ENCODE results near the gene TRMT44. TPM values are rescaled to one million over a fixed set of nuclear protein-coding genes. Genes with fewer than 3 reads are reported as not detected.

TRMT44 gene
- total and polyA plus RNA-seq, 2 of the 13 experiments (the other 11 are each of a cell fraction or from before 2014, with no cell fraction given), result 5.8 to 8.6 TPM

DNA sequence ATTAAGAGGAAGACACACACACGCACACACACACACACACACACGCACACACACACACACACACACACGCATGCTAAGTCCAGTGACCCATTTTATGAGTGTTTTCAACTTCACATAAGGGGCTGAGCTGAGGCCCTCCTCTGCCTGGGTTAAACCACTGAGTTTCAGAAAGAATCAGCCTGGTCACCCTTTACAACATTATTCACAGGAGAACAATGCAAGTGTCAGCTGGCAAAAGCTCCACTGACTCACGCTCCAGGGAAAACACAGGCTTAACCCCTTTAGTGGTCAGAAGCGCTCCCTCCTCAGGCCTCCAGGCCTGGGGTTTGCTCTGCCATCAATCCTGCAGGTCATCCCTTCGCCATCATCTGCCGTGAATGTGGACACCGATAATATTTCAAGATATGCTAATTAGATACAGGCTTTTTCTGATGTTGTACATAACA, 47.0 kb upstream of the TRMT44 start:
- Histone ChIP-seq H4K20me1 (ENCODE audit: insufficient read depth, low read length) (no peaks in the 10 kb centered on the region), H3K9me3 (ENCODE audit: low read length) (no peaks in the 10 kb centered on the region), H3K4me3 (replicated peaks in 1 of 3; ENCODE audit: insufficient read depth in 1 of 3, low read depth in 2 of 3, low read length in 3 of 3) (no peak overlapping the region), H3K9ac (ENCODE audit: insufficient read depth, low read depth, low read length) (no peak overlapping the region), H3K27me3 (ENCODE audit: control insufficient read depth in 1 of 2, insufficient read depth in 2 of 2, low read length in 2 of 2) (no peaks in the 10 kb centered on the region; a peak in 1 of 5 replicates), H3K4me1 (ENCODE audit: insufficient read depth, low read length) (no peaks in the 10 kb centered on the region), H2AFZ (ENCODE audit: low read length) (no peak overlapping the region), H3K36me3 (replicated peaks in 1 of 2; ENCODE audit: control insufficient read depth in 1 of 2, insufficient read depth in 2 of 2, low read length in 2 of 2) (peaks cover 2 to 17% of the 10 kb centered on the region in 2 experiments; a peak in 3 of 5 replicates), H3K27ac (ENCODE audit: extremely low read length, insufficient read depth, low read length) (no peak overlapping the region), H3K79me2 (ENCODE audit: insufficient read depth, low read length) (no peaks in the 10 kb centered on the region), H3K4me2 (ENCODE audit: low read depth, low read length) (no peak overlapping the region)
- TF ChIP-seq ZFX (CRISPR knock-in tag; IDR thresholded peaks at IDR 0.05; ENCODE audit: low read depth) (no peak), ZNF547 (CRISPR knock-in tag; IDR thresholded peaks at IDR 0.05) (no peak)
- BruUV-seq (replicated peaks), result no TSS peak
- intact Hi-C loops (cut with micrococcal nuclease; ENCODE audit: unreplicated experiment) (no loop called here), in situ Hi-C loops (cut with HindIII; ENCODE audit: extremely low pct_ligation_motif_present, low pct_unique_long_range_greater_than_20kb) (no loop called here)
- ATAC-seq, result no peak
- 90% methylated on average over 8 of the region's 8 CpGs for WGBS (ENCODE audit: low lambda C conversion rate)
- ChIA-PET POLR2A (no interaction called here), CTCF (ENCODE audit: low intra/inter-chr PET ratio, low total read pairs) (no interaction called here)
- no peak for FAIRE-seq
- DNase-seq (ENCODE audit: low spot score), result no peak

DNA sequence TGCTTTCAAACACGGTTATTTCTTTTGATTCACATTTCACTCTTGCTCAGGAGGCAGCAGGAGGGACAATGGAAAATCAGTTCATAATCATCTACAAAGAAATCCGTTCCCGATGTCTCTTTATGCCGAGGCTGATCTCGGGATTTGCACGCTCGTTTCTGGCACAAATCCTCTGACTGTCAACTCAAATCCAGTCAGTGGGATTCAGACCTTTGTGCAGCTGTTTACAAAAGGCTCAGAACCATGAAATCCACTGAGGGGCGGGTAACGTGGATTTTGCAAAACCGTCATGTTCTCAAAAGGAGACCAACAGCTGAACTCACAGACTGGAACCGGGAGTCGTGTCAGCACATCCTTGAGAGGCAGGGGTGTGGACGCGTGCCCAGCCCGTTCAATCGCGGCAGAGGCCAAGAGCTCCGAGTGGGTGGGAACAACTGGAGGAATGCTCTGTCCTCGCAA, 46.5 kb upstream of the TRMT44 start:
- WGBS (ENCODE audit: low lambda C conversion rate), result 95% methylated on average over 19 of the region's 19 CpGs
- Histone ChIP-seq H2AFZ (ENCODE audit: low read length) (no peak overlapping the region), H3K27ac (ENCODE audit: extremely low read length, insufficient read depth, low read length) (no peak overlapping the region), H3K9me3 (ENCODE audit: low read length) (no peaks in the 10 kb centered on the region), H3K4me1 (ENCODE audit: insufficient read depth, low read length) (no peaks in the 10 kb centered on the region), H4K20me1 (ENCODE audit: insufficient read depth, low read length) (no peaks in the 10 kb centered on the region), H3K79me2 (ENCODE audit: insufficient read depth, low read length) (no peaks in the 10 kb centered on the region), H3K27me3 (ENCODE audit: control insufficient read depth in 1 of 2, insufficient read depth in 2 of 2, low read length in 2 of 2) (no peaks in the 10 kb centered on the region; a peak in 1 of 5 replicates), H3K36me3 (replicated peaks in 1 of 2; ENCODE audit: control insufficient read depth in 1 of 2, insufficient read depth in 2 of 2, low read length in 2 of 2) (peaks cover 0 to 21% of the 10 kb centered on the region in 2 experiments; a peak in 3 of 5 replicates), H3K9ac (ENCODE audit: insufficient read depth, low read depth, low read length) (no peak overlapping the region), H3K4me2 (ENCODE audit: low read depth, low read length) (no peak overlapping the region), H3K4me3 (replicated peaks in 1 of 3; ENCODE audit: insufficient read depth in 1 of 3, low read depth in 2 of 3, low read length in 3 of 3) (no peak overlapping the region)
- BruUV-seq (replicated peaks), result no TSS peak
- intact Hi-C loops (cut with micrococcal nuclease; ENCODE audit: unreplicated experiment), result no loop called here
- in situ Hi-C loops (cut with HindIII; ENCODE audit: extremely low pct_ligation_motif_present, low pct_unique_long_range_greater_than_20kb), result no loop called here
- ATAC-seq, result no peak
- ChIA-PET CTCF (ENCODE audit: low intra/inter-chr PET ratio, low total read pairs) (no interaction called here), POLR2A (no interaction called here)
- FAIRE-seq, result no peak
- DNase-seq (ENCODE audit: low spot score), result no peak
- TF ChIP-seq MYC (CRISPR knock-in tag; IDR thresholded peaks at IDR 0.05; ENCODE audit: borderline replicate concordance), result no peak
- TF ChIP-seq KLF12 (CRISPR knock-in tag; IDR thresholded peaks at IDR 0.05; ENCODE audit: borderline replicate concordance), result no peak
- TF ChIP-seq ZNF30 (CRISPR knock-in tag; IDR thresholded peaks at IDR 0.05), result no peak
- no peak for TF ChIP-seq NCOA5 (CRISPR knock-in tag; IDR thresholded peaks at IDR 0.05)
